ENCODE measurements around the gene TOMM34. TPM values are rescaled to one million over a fixed set of nuclear protein-coding genes. Genes with fewer than 3 reads are reported as not detected.
A peak's percentile ranks its signal among the peaks of the same experiment; 100 is the strongest.

Gene TOMM34
- total RNA-seq, 1 donor from 2014 or later: 27.3 TPM

- Histone ChIP-seq H3K36me3 (no peaks in the 10 kb centered on the region), H3K9ac (peak within 1 kb of the TSS; percentile 69), H3K27me3 (no peaks in the 10 kb centered on the region), H3K79me2 (ENCODE audit: low read depth) (peaks cover 49% of the 10 kb centered on the region), H4K20me1 (ENCODE audit: low read depth) (peaks cover 22% of the 10 kb centered on the region), H3K4me1 (peaks cover 16% of the 10 kb centered on the region), H3K4me2 (peak within 1 kb of the TSS; percentile 94), H3K27ac (no peak within 1 kb of the TSS), H2AFZ (replicated peaks) (peak within 1 kb of the TSS; percentile 75), H3K4me3 (peak within 1 kb of the TSS; percentile 83), H3K9me3 (ENCODE audit: low read depth) (no peaks in the 10 kb centered on the region), H3F3A (ENCODE audit: low read depth) (peaks cover 19% of the 10 kb centered on the region)
- TF ChIP-seq EZH2phosphoT487 (IDR thresholded peaks at IDR 0.05) (no peak), CTCF (IDR thresholded peaks at IDR 0.05) (peak; percentile 53)
- Mint-ChIP-seq H3K36me3 (no peaks in the 10 kb centered on the region), H3K4me1 (peaks cover 35% of the 10 kb centered on the region), H3K27ac (peak within 1 kb of the TSS; percentile 73), H3K9me3 (no peaks in the 10 kb centered on the region), H3K27me3 (ENCODE audit: insufficient read depth, low read depth) (peaks cover 8% of the 10 kb centered on the region), H3K4me3 (peak within 1 kb of the TSS; percentile 98)
- DNase-seq (ENCODE audit: low spot score): peak; percentile 98
Measured at GRCh38 chr20:44966030-44966961, 6.1 kb upstream of the TOMM34 start, which contains the start of gene STK4. Gene STK4, plus strand, starts transcription at chr20:44966512. Its CDS starts 57 bp downstream, at chr20:44966569.

GRCh38 chr20:44965651-44966029 lies 5.4 kb upstream of the TOMM34 start:
- H3K4me1 Mint-ChIP-seq: peaks cover 42% of the 10 kb centered on the region
- TF ChIP-seq CTCF (IDR thresholded peaks at IDR 0.05) (no peak), EZH2 (IDR thresholded peaks at IDR 0.05) (no peak), EZH2phosphoT487 (IDR thresholded peaks at IDR 0.05) (no peak)
- H4K20me1 ChIP-seq (ENCODE audit: low read depth): peaks cover 22% of the 10 kb centered on the region
- H3K36me3 Mint-ChIP-seq: no peaks in the 10 kb centered on the region
- H3K4me2 ChIP-seq: peak overlapping the region; percentile 94
- H3K4me3 Mint-ChIP-seq: peak overlapping the region; percentile 98
- H3K4me3 ChIP-seq: peak overlapping the region; percentile 83
- no peaks in the 10 kb centered on the region for H3K36me3 ChIP-seq
- no peaks in the 10 kb centered on the region for H3K9me3 ChIP-seq (ENCODE audit: low read depth)
- peaks cover 43% of the 10 kb centered on the region for H3K79me2 ChIP-seq (ENCODE audit: low read depth)
- peaks cover 20% of the 10 kb centered on the region for H3F3A ChIP-seq (ENCODE audit: low read depth)
- H3K27me3 Mint-ChIP-seq (ENCODE audit: insufficient read depth, low read depth): peaks cover 8% of the 10 kb centered on the region
- no peaks in the 10 kb centered on the region for H3K27me3 ChIP-seq
- no peak overlapping the region for H3K27ac Mint-ChIP-seq
- H3K9ac ChIP-seq: no peak overlapping the region
- no peak overlapping the region for H3K27ac ChIP-seq
- H3K4me1 ChIP-seq: peaks cover 17% of the 10 kb centered on the region
- no peaks in the 10 kb centered on the region for H3K9me3 Mint-ChIP-seq
- H2AFZ ChIP-seq (replicated peaks): peak overlapping the region; percentile 75
- DNase-seq (ENCODE audit: low spot score): no peak

- Histone ChIP-seq H3K36me3 (no peaks in the 10 kb centered on the region), H3K79me2 (ENCODE audit: low read depth) (peaks cover 37% of the 10 kb centered on the region), H3K27ac (no peak overlapping the region), H3K4me3 (no peak overlapping the region), H3K9me3 (ENCODE audit: low read depth) (no peaks in the 10 kb centered on the region), H3K9ac (no peak overlapping the region), H3K4me2 (no peak overlapping the region), H3F3A (ENCODE audit: low read depth) (peaks cover 20% of the 10 kb centered on the region), H3K4me1 (peaks cover 25% of the 10 kb centered on the region), H4K20me1 (ENCODE audit: low read depth) (peaks cover 23% of the 10 kb centered on the region), H2AFZ (replicated peaks) (no peak overlapping the region), H3K27me3 (no peaks in the 10 kb centered on the region)
- H3K4me3 Mint-ChIP-seq: no peak overlapping the region
- no peak for TF ChIP-seq EZH2 (IDR thresholded peaks at IDR 0.05)
- TF ChIP-seq EZH2phosphoT487 (IDR thresholded peaks at IDR 0.05): no peak
- TF ChIP-seq CTCF (IDR thresholded peaks at IDR 0.05): no peak
- no peaks in the 10 kb centered on the region for H3K9me3 Mint-ChIP-seq
- no peak for DNase-seq (ENCODE audit: low spot score)
- no peak overlapping the region for H3K27ac Mint-ChIP-seq
- peaks cover 8% of the 10 kb centered on the region for H3K27me3 Mint-ChIP-seq (ENCODE audit: insufficient read depth, low read depth)
- peaks cover 51% of the 10 kb centered on the region for H3K4me1 Mint-ChIP-seq
- no peaks in the 10 kb centered on the region for H3K36me3 Mint-ChIP-seq
Measured at GRCh38 chr20:44963325-44964215, 3.4 kb upstream of the TOMM34 start.
